Bronchial epithelial cell (primary cell): ENCODE data around the gene CFAP70. TPM values are rescaled to one million over a fixed set of nuclear protein-coding genes. Genes with fewer than 3 reads are reported as not detected.
A peak's percentile ranks its signal among the peaks of the same experiment; 100 is the strongest.

ENCODE experiments used
- DNase-seq: peaks from one replicate; pipeline ENCODE4 v3.0.0-alpha.2; 2010; ENCODE audit warnings: low read depth
- FAIRE-seq: peaks from 2 replicates; lab custom pipeline; 2011; peaks lifted over from hg19 to GRCh38; lab: Jason Lieb, UNC
- H3K27me3 ChIP-seq: 2 replicates; pipeline ENCODE4 v1.5.1; 2011; ENCODE audit warnings: low read length; ENCODE audit not compliant: control insufficient read depth, insufficient read depth
- H3K36me3 ChIP-seq: 2 replicates; pipeline ENCODE4 v1.5.1; 2011; ENCODE audit warnings: low read length; ENCODE audit not compliant: control insufficient read depth, insufficient read depth
- H3K4me3 ChIP-seq: 2 replicates; pipeline ENCODE4 v1.5.1; 2011; ENCODE audit warnings: mild to moderate bottlenecking, low read depth, low read length, control low read depth
- total RNA-seq: library from RNA; depleted of rRNA; stranded (reverse); fragments of >200 nt; gene quantifications from 2 replicates; pipeline ENCODE4 v1.2.1, GENCODE V29; 2014
- TF ChIP-seq, protein P1 (sequence below): IDR thresholded peaks from 2 replicates; pipeline ENCODE4 v1.5.1; 2011; ENCODE audit warnings: mild to moderate bottlenecking, moderate library complexity, low read length, control low read depth, inconsistent platforms; ENCODE audit not compliant: insufficient read depth, severe bottlenecking

CFAP70 gene
- total RNA-seq, 1 donor from 2014 or later: 0.79 TPM

DNA sequence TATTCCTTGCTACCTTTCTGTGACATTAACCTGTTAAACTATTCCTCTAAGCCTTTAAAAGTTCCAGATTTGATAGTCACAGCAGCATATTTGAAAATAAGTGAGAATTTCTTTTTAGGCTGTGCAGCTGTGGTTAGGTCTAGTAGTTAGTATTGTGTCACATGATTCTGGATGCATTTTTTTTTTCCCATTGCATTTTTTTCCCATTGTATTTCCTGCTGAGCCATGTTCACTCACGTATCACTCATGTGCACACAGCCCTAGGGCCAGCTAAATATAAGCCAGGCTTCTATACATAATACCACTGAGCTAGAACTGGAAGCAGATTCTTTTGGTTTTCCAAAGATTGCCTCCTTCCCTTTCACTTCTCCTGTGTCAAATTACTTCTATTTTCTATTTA is 149.0 kb downstream of the CFAP70 start:
- TF ChIP-seq, protein P1, sequence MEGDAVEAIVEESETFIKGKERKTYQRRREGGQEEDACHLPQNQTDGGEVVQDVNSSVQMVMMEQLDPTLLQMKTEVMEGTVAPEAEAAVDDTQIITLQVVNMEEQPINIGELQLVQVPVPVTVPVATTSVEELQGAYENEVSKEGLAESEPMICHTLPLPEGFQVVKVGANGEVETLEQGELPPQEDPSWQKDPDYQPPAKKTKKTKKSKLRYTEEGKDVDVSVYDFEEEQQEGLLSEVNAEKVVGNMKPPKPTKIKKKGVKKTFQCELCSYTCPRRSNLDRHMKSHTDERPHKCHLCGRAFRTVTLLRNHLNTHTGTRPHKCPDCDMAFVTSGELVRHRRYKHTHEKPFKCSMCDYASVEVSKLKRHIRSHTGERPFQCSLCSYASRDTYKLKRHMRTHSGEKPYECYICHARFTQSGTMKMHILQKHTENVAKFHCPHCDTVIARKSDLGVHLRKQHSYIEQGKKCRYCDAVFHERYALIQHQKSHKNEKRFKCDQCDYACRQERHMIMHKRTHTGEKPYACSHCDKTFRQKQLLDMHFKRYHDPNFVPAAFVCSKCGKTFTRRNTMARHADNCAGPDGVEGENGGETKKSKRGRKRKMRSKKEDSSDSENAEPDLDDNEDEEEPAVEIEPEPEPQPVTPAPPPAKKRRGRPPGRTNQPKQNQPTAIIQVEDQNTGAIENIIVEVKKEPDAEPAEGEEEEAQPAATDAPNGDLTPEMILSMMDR: no peak
- Histone ChIP-seq H3K36me3 (peaks cover 1% of the 10 kb centered on the region), H3K27me3 (no peaks in the 10 kb centered on the region), H3K4me3 (no peak overlapping the region)
- no peak for FAIRE-seq
- peak; percentile 87 for DNase-seq

- FAIRE-seq: no peak
- DNase-seq: no peak
- TF ChIP-seq, protein P1: no peak
- Histone ChIP-seq H3K27me3 (no peaks in the 10 kb centered on the region), H3K36me3 (peaks cover 1% of the 10 kb centered on the region), H3K4me3 (no peak overlapping the region)
These were observed 150.8 kb downstream of the CFAP70 start for GRCh38 chr10:73207883-73208282.

DNA sequence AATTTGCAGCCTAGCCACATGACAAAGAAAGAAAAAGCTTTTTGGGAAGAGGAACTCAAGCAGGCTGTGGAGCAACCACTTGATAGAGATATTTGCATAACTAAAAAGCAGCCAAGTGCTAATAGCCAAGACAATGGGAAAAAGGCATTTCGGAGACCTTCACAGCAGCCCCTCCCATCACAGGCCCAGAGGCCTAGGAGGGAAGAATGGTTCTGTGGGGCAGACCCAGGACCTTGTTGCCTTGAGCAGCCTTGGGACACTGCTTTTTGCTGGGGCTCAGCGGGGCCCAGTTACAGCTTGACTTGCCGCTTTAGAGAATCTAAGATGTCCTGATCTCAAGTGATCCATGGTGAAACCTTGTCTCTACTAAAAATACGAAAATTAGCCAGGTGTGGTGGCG is 152.3 kb downstream of the CFAP70 start:
- DNase-seq: no peak
- Histone ChIP-seq H3K27me3 (no peaks in the 10 kb centered on the region), H3K4me3 (no peak overlapping the region), H3K36me3 (peaks cover 1% of the 10 kb centered on the region)
- no peak for FAIRE-seq
- TF ChIP-seq, protein P1: no peak

GRCh38 chr10:73205890-73206289 is 152.8 kb downstream of the CFAP70 start:
- FAIRE-seq (no peak), DNase-seq (no peak)
- no peak overlapping the region for H3K4me3 ChIP-seq
- H3K36me3 ChIP-seq: no peaks in the 10 kb centered on the region
- TF ChIP-seq, protein P1: no peak
- no peaks in the 10 kb centered on the region for H3K27me3 ChIP-seq

DNA sequence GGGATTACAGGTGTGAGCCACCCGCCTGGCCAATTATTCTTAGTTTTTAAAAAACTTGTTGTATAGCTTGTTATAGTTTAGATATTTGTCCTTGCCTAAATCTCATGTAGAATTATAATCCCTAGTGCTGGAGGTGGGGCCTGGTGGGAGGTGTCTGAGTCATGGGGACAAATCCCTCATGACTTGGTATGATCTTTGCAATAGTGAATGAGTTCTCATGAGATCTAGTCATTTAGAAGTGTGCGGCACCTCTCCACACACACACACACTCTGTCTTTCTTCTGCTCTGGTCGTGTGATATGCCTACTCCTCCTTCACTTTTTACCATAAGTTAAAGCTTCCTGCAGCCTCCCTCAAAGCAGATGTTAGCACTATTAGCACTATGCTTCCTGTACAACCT is 153.6 kb downstream of the CFAP70 start:
- TF ChIP-seq, protein P1: no peak
- H3K27me3 ChIP-seq: no peaks in the 10 kb centered on the region
- no peaks in the 10 kb centered on the region for H3K36me3 ChIP-seq
- no peak overlapping the region for H3K4me3 ChIP-seq
- FAIRE-seq (no peak), DNase-seq (no peak)

Other genes starting within 250 kb of the CFAP70 start
- 0.64 and 1.1 TPM in 2 replicates for gene NUDT13, start 248.4 kb downstream of the CFAP70 start, total RNA-seq
- 16.8 and 17.6 TPM in 2 replicates for gene ECD, start 190.9 kb downstream of the CFAP70 start, total RNA-seq
- 17.6 and 24.3 TPM in 2 replicates for gene FAM149B1, start 190.7 kb downstream of the CFAP70 start, total RNA-seq
- 32.0 and 35.0 TPM in 2 replicates for gene DNAJC9, start 111.6 kb downstream of the CFAP70 start, total RNA-seq
- 77.6 and 81.6 TPM in 2 replicates for gene MRPS16, start 106.2 kb downstream of the CFAP70 start, total RNA-seq
- gene ANXA7, start 55.2 kb upstream of the CFAP70 start, total RNA-seq: 88.7 and 106 TPM in 2 replicates
- gene MSS51, start 74.7 kb upstream of the CFAP70 start, total RNA-seq: 0.90 and 1.1 TPM in 2 replicates
- 20.6 and 24.7 TPM in 2 replicates for gene PPP3CB, start 137.2 kb upstream of the CFAP70 start, total RNA-seq
- 5.8 and 24.5 TPM in 2 replicates for gene USP54, start 232.5 kb upstream of the CFAP70 start, total RNA-seq